ENCODE measurements around the gene SLC4A7. TPM values are rescaled to one million over a fixed set of nuclear protein-coding genes. Genes with fewer than 3 reads are reported as not detected.

Gene SLC4A7
- total and polyA plus RNA-seq, 9 of the 15 experiments (the other 6 are each of a cell fraction or from before 2014, with no cell fraction given), result 1.7 to 13.6 (median 8.0) TPM

- DNase-seq (ENCODE audit: extremely low read depth in 1 of 4, low spot score in 3 of 4) (no peak), FAIRE-seq (no peak), ATAC-seq (no peak)
- H3K9ac ChIP-seq (ENCODE audit: insufficient read depth in 1 of 2, low read depth in 2 of 2, low read length in 2 of 2), result no peak overlapping the region
- H3K36me3 ChIP-seq (ENCODE audit: control insufficient read depth, insufficient read depth, low read length), result no peaks in the 10 kb centered on the region
- H3K27ac ChIP-seq (ENCODE audit: extremely low read depth, low read depth, low read length), result no peak overlapping the region
- no peak overlapping the region for H2AFZ ChIP-seq (ENCODE audit: low read depth, low read length)
- ChIA-PET POLR2A (no interaction called here), CTCF (ENCODE audit: low intra/inter-chr PET ratio) (no interaction called here)
- intact Hi-C loops (cut with micrococcal nuclease), result no loop called here
- H3K79me2 ChIP-seq (ENCODE audit: control insufficient read depth, insufficient read depth, low read length), result no peaks in the 10 kb centered on the region
- H3K9me3 ChIP-seq (replicated peaks; ENCODE audit: control insufficient read depth, insufficient read depth, low read depth, low read length), result no peaks in the 10 kb centered on the region
- no peaks in the 10 kb centered on the region for H3K27me3 ChIP-seq (ENCODE audit: control insufficient read depth in 2 of 2, insufficient read depth in 2 of 2, low read length in 2 of 2)
- no peaks in the 10 kb centered on the region for H4K20me1 ChIP-seq (replicated peaks; ENCODE audit: control insufficient read depth, insufficient read depth, low read length)
- 6% methylated on average over 1 of the region's 1 CpG for WGBS (ENCODE audit: insufficient coverage, low coverage, missing lambda C conversion rate)
- H3K4me1 ChIP-seq (replicated peaks in 1 of 2; ENCODE audit: control insufficient read depth in 2 of 2, insufficient read depth in 2 of 2, low read length in 2 of 2), result no peaks in the 10 kb centered on the region
- BruUV-seq (replicated peaks), result no TSS peak
- no peak overlapping the region for H3K4me2 ChIP-seq (ENCODE audit: insufficient read depth, low read length)
- H3K4me3 ChIP-seq, result no peak overlapping the region
- in situ Hi-C loops (cut with MboI), result no loop called here
- H3K9me1 ChIP-seq (ENCODE audit: control insufficient read depth, insufficient read depth, low read length), result no peaks in the 10 kb centered on the region
- TF ChIP-seq CBX2 (IDR thresholded peaks at IDR 0.05; ENCODE audit: insufficient read depth, low read length, poor library complexity, severe bottlenecking) (no peak), ZNF311 (CRISPR knock-in tag; IDR thresholded peaks at IDR 0.05) (no peak), MYBL2 (IDR thresholded peaks at IDR 0.05; ENCODE audit: low read depth) (no peak), MYBL2 (CRISPR knock-in tag; IDR thresholded peaks at IDR 0.05; ENCODE audit: borderline replicate concordance) (no peak), KAT7 (CRISPR knock-in tag; IDR thresholded peaks at IDR 0.05; ENCODE audit: borderline replicate concordance) (no peak), ZNF143 (CRISPR knock-in tag; IDR thresholded peaks at IDR 0.05) (no peak), SRSF1 (IDR thresholded peaks at IDR 0.05; ENCODE audit: low read depth, low read length) (no peak), ZNF263 (CRISPR knock-in tag; IDR thresholded peaks at IDR 0.05; ENCODE audit: borderline replicate concordance) (no peak), ARID2 (IDR thresholded peaks at IDR 0.05) (no peak), SAP30 (IDR thresholded peaks at IDR 0.05; ENCODE audit: borderline replicate concordance, insufficient read depth, low read depth, low read length, poor library complexity, severe bottlenecking) (no peak), ZNF217 (CRISPR knock-in tag; IDR thresholded peaks at IDR 0.05) (no peak), TAF1 (IDR thresholded peaks at IDR 0.05; ENCODE audit: control insufficient read depth, extremely low read depth, insufficient read depth, low read length, severe bottlenecking) (no peak), RBM22 (IDR thresholded peaks at IDR 0.05; ENCODE audit: low read depth, low read length, poor library complexity, severe bottlenecking) (no peak)
- TF ChIP-seq, protein P1, sequence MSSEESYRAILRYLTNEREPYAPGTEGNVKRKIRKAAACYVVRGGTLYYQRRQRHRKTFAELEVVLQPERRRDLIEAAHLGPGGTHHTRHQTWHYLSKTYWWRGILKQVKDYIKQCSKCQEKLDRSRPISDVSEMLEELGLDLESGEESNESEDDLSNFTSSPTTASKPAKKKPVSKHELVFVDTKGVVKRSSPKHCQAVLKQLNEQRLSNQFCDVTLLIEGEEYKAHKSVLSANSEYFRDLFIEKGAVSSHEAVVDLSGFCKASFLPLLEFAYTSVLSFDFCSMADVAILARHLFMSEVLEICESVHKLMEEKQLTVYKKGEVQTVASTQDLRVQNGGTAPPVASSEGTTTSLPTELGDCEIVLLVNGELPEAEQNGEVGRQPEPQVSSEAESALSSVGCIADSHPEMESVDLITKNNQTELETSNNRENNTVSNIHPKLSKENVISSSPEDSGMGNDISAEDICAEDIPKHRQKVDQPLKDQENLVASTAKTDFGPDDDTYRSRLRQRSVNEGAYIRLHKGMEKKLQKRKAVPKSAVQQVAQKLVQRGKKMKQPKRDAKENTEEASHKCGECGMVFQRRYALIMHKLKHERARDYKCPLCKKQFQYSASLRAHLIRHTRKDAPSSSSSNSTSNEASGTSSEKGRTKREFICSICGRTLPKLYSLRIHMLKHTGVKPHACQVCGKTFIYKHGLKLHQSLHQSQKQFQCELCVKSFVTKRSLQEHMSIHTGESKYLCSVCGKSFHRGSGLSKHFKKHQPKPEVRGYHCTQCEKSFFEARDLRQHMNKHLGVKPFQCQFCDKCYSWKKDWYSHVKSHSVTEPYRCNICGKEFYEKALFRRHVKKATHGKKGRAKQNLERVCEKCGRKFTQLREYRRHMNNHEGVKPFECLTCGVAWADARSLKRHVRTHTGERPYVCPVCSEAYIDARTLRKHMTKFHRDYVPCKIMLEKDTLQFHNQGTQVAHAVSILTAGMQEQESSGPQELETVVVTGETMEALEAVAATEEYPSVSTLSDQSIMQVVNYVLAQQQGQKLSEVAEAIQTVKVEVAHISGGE (CRISPR knock-in tag; IDR thresholded peaks at IDR 0.05), result no peak
- TF ChIP-seq, protein P2, sequence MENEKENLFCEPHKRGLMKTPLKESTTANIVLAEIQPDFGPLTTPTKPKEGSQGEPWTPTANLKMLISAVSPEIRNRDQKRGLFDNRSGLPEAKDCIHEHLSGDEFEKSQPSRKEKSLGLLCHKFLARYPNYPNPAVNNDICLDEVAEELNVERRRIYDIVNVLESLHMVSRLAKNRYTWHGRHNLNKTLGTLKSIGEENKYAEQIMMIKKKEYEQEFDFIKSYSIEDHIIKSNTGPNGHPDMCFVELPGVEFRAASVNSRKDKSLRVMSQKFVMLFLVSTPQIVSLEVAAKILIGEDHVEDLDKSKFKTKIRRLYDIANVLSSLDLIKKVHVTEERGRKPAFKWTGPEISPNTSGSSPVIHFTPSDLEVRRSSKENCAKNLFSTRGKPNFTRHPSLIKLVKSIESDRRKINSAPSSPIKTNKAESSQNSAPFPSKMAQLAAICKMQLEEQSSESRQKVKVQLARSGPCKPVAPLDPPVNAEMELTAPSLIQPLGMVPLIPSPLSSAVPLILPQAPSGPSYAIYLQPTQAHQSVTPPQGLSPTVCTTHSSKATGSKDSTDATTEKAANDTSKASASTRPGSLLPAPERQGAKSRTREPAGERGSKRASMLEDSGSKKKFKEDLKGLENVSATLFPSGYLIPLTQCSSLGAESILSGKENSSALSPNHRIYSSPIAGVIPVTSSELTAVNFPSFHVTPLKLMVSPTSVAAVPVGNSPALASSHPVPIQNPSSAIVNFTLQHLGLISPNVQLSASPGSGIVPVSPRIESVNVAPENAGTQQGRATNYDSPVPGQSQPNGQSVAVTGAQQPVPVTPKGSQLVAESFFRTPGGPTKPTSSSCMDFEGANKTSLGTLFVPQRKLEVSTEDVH (IDR thresholded peaks at IDR 0.05; ENCODE audit: low read depth, partially characterized antibody), result no peak
- TF ChIP-seq, protein P3, sequence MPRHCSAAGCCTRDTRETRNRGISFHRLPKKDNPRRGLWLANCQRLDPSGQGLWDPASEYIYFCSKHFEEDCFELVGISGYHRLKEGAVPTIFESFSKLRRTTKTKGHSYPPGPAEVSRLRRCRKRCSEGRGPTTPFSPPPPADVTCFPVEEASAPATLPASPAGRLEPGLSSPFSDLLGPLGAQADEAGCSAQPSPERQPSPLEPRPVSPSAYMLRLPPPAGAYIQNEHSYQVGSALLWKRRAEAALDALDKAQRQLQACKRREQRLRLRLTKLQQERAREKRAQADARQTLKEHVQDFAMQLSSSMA (CRISPR knock-in tag; IDR thresholded peaks at IDR 0.05), result no peak
Measured at GRCh38 chr3:27384191-27384590, 100.0 kb downstream of the SLC4A7 start.
